Activated naive CD4-positive, alpha-beta T cell treated with anti-CD3 and anti-CD28 coated beads, Interleukin-2, amount 50 U/mL, for 16 hours (primary cell): Measurements from ENCODE around the gene SLC35D1.
"Not testable (repeated sequence)": the region's sequence is repeated elsewhere in the genome, so short reads cannot be mapped to it uniquely, and the experiment has no call there.

Experiments
- DNase-seq: peaks from one replicate; pipeline ENCODE4 v3.0.0-alpha.2; 2020

SLC35D1 gene

GRCh38 chr1:67053785-67054772 lies at the start of gene SLC35D1:
Gene SLC35D1 (minus strand): TSS chr1:67054148. CDS start chr1:67054013, 135 bp downstream.
- peak; percentile 83 for DNase-seq

DNA sequence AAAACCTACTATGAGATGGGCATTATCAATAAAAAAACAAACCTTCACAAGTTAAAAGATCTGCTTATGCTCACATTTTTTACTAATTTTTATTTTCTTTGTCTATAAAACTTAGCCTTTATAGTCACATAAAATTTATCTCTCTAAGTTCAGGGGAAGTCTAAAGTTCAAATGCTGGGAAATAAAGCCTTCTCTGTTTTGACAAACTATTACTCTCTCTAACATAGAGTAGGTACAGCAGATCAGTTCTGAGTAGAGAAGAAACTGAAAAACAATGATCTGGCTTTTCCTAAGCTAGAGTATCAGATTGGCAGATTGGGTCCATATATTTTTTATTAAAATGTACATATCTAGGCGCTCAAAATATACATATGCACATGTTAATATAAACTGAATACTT lies 49.6 kb upstream of the SLC35D1 start:
- DNase-seq = no peak

- DNase-seq = no peak
Observed at GRCh38 chr1:67100833-67101232, 46.9 kb upstream of the SLC35D1 start.

DNA sequence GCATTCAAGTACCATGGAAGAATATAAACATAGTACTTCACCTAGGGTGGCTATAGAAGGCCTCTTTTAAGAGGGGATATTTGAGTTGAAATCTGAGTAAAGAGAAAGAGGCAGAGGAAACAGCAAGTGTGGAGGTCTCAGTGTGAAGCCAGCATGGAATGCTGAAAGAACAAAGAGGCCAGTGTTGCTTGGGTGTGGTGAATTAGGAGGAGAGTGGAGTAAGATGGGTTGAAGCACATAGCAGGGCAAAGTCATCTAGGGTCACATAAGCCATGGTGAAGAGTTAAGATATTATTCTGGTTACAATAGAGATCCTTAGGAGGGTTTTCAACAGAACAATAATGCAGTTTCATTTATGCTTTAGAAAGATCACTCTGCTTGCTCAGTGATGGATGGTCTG lies 43.4 kb upstream of the SLC35D1 start:
- no peak for DNase-seq

GRCh38 chr1:67094191-67094590 lies 40.2 kb upstream of the SLC35D1 start:
- no peak for DNase-seq

GRCh38 chr1:67089685-67090208 lies 35.8 kb upstream of the SLC35D1 start:
- no peak for DNase-seq

- no peak for DNase-seq
Observed at GRCh38 chr1:67088440-67088839, 34.5 kb upstream of the SLC35D1 start.

DNA sequence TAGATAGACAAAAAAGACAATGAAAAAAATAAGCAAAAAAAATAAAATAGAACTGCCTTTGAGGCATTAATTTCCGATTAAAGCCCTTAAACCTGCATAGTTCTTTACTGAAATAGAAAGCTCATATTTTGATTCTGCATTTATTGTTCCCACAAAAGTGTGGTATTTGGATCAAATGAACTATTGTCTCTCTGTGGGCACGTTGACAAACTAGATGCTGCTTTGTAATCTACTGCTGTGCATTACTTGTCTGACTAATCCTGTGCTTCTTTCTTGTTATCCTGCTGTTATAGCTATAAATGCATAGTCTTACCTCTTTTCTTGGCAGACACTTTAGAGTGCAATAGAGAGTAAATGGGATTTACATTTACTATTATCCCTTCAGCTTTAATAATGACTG lies 31.4 kb upstream of the SLC35D1 start:
- DNase-seq = no peak

DNA sequence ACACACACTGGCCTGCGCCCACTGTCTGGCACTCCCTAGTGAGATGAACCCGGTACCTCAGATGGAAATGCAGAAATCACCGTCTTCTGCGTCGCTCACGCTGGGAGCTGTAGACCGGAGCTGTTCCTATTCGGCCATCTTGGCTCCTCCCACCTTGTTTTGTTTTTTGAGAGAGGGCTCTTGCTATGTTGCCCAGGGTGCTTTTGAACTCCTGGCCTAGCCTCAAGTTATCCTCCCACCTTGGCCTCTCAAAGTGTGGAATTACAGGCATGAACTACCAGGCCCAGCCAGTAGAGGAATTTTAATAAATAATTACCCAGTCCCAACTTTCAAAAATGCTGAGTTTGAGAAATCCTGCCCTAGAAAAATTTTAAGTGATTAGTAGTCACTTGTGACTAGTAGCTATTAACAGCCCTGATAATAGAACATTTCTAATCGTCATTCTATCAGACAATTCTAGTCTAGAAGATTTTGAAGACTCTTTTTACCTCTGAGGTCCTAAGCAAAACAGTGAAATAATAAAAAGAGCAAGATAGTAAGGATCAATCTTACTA lies 30.9 kb upstream of the SLC35D1 start:
- DNase-seq = no peak

GRCh38 chr1:67078291-67078690 lies 24.3 kb upstream of the SLC35D1 start:
- DNase-seq = no peak

DNA sequence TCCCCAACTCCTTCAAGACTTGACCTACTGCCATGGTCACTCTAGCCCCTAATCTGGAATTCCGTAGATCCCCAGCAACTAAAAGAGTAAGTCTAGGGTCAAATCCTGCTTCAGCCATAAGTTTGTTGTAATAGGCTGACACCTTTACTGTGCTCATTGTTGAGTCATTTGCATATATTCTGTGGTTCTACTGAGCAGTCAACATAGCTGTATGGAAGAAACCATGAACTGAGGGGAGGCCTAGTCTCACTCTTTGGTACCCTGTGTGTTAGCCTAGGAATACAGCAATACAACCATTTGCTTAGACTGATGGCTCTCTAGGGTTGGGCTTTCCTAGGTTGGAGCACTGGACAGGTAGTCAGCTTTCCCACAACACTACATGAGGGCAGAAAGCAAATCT lies 23.6 kb upstream of the SLC35D1 start:
- DNase-seq = no peak

GRCh38 chr1:67072749-67073148 lies 18.8 kb upstream of the SLC35D1 start:
- no peak for DNase-seq

DNA sequence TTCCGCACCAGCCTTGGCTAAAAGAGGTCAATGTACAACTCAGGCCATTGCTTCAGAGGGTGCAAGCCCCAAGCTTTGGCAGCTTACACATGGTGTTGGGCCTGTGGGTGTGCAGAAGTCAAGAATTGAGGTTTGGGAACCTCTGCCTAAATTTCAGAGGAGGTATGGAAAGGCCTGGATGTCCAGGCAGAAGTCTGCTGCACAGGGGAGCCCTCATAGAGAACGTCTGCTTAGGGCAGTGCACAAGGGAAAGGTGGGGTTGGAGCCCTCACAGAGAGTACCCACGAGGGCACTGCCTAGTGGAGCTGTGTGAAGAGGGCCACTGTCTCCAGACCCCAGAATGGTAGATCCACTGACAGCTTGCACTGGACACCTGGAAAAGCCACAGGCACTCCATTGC lies 13.7 kb upstream of the SLC35D1 start:
- not testable (repeated sequence) for DNase-seq

DNA sequence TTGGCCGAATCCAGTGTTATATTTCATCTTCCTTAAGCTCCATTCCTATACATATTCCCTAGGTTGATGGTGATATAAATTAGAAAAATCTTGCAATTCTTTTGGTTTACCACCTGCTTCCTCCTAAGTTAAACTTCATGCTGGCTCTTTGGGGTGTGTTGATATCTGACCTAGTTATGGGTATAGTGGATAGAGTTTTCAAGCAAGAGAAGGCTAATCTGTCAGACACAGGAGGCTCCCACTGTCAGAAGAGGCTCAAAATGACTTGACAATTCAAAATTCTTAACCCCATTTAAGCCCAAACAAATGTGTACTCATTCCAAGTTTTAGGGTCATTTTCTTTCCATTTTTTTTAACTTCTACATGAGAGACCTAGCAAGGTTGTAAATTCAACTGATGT lies 8.5 kb upstream of the SLC35D1 start:
- no peak for DNase-seq

DNA sequence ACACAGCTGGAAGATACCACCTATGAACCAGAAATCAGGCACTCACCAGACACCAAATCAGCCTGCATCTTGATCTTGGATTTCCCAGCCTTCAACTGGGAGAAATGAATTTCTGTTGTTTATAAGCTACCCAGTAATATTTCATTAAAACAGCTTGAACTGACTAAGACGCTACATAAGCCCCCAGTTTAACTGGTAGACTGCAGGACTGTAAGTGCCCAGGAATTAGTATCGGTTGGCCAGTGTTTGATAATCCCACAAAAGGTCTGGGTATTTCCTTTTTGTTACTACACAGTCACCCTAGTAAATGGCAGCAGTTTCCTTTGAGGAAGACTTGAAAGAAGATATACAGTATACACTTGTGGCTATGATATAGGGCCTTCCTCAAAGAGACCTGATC lies 7.3 kb upstream of the SLC35D1 start:
- no peak for DNase-seq

GRCh38 chr1:67060811-67061218 lies 6.9 kb upstream of the SLC35D1 start:
- DNase-seq = no peak

DNA sequence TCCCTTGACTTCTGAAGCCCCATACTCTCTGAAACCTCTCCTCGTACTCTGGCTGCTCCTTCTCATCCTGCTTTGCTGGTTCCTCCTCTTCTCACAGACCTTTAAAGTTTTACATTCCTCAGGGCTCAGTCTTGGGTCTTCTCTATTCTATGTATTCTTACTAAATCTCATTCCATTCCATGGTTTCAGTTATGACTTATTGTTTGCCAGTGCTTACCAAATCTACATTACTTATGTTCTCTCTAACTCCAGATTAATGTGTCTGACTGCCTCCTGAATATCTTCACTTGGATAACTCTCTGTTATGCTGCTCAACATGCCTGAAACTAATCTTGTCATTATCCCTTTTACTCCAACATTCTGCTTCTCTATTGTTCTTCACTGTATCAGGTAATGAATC lies 5.4 kb upstream of the SLC35D1 start:
- DNase-seq = no peak

DNA sequence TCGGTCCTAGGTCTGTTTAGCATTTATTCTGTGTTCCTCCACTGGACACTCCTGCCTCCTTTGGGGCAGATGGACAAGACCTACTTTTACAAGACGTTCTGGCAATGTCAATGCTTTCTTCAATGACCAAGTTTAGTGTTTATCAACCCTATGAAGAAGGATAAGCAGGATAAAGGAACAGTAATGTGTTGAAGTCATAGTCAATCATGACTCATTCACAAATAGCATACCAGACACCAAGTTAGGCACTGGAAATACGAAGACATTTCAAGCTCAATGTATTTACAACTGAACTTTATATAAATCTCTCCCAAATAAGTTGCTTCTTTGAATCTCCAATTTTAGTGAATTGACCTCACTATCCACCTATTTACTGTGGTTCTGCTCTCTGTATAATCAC lies 4.8 kb upstream of the SLC35D1 start:
- no peak for DNase-seq

DNA sequence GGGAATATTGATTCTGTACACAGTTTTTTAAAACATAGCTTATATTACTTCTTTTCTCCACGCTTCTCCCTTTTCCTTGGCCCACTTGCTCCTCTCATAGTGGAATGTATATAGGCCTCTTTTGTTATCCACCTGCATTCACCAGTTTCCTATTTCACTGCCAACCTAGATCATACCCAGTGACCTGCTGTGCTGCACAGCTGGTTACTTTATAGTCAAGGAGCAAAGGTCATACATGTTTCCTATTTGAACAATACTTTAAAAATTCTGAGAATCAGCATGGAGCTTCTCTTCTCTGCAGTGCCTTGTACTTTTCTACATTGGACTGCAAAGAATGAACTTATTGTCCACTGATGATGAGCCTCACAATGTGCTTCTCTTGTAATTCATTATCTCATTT lies 4.3 kb upstream of the SLC35D1 start:
- no peak for DNase-seq

DNA sequence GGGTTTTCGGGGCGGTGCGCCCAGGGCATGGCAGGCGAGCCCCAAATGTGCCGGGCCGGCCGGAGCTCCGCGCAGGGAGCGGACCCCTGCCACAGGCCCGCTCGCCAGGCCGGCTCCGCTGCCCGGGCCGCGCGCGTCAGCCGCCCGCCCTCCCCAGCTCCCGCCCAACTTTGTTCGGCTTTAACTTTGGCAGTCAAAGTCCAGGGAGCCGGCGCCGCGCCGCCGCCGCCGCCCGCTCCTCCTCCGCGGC lies 488 bp downstream of the SLC35D1 start:
- DNase-seq = no peak

DNA sequence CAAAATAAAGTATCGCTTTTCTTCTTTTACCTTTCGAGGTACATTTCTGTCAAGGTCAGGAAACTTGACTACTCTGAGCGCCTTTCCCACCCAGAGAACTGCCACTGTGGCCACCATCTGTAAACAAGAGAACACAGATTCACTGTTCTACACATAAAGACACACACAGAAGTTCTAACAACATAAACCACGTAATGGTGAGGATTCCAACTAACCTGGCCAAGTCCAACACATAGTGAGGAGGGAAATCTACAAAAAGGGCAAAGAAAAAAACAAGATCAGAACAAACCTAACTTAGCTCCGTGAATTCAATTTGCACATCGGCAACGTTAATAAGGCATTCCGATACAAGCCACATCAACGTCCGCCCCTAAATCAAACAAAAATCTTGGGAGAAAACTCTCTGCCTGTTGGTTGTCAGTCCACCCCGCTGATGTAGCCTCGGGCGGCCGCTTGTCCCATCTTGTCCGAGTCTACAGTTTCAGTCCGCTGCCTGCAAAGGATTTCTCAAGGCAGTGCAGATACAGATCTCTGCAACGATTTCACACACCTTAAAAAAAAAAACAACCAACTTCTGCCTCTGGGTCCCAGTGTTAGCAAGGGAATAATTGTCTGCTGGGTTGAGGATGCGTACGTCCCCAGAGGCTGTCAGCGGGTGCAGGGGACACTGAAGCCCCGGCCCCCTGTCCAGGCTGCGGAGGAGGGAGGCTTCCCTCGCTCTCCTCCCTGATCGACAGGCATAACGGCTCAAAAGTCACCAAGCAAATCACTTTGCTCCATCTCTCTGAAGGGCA lies 1.0 kb downstream of the SLC35D1 start:
- DNase-seq = peak; percentile 29

- no peak for DNase-seq
Observed at GRCh38 chr1:67051196-67051595, 2.8 kb downstream of the SLC35D1 start.

- no peak for DNase-seq
Observed at GRCh38 chr1:67044631-67045270, 9.2 kb downstream of the SLC35D1 start.
